Erythroblast (primary cell): ENCODE results near the gene PEX16.

Source experiments
- GATA1 ChIP-seq: IDR thresholded peaks from 2 replicates; pipeline ENCODE4 v1.6.1; 2011; ENCODE audit warnings: low read depth, mild to moderate bottlenecking, control low read depth, low read length, moderate library complexity
- POLR2A ChIP-seq: IDR thresholded peaks from 2 replicates; pipeline ENCODE4 v1.6.1; 2011; ENCODE audit warnings: mild to moderate bottlenecking, low read length

GRCh38 chr11:45909594-45910475 lies 7.8 kb downstream of the PEX16 start:
- TF ChIP-seq POLR2A (no peak), GATA1 (no peak)
